NCI-H2227 (cell line): ENCODE results near the gene TRIO.

ENCODE experiments used
- DNase-seq: peaks from one replicate; lab custom pipeline; 2025; ENCODE audit not compliant: unreplicated experiment; lab: John Stamatoyannopoulos, UW

The TRIO gene

GRCh38 chr5:14471507-14471906 lies 328.4 kb downstream of the TRIO start:
- DNase-seq: no peak

- no peak for DNase-seq
Measured at GRCh38 chr5:14472986-14473567, 329.9 kb downstream of the TRIO start.

GRCh38 chr5:14475045-14475444 lies 331.9 kb downstream of the TRIO start:
- no peak for DNase-seq

GRCh38 chr5:14476786-14477435 lies 333.8 kb downstream of the TRIO start:
- no peak for DNase-seq

- no peak for DNase-seq
Measured at GRCh38 chr5:14479143-14479696, 336.1 kb downstream of the TRIO start.

- DNase-seq: no peak
Measured at GRCh38 chr5:14481349-14481748, 338.2 kb downstream of the TRIO start.

GRCh38 chr5:14482085-14482484 lies 338.9 kb downstream of the TRIO start:
- DNase-seq: no peak

- DNase-seq: no peak
Measured at GRCh38 chr5:14483504-14484157, 340.5 kb downstream of the TRIO start.

GRCh38 chr5:14486486-14486885 lies 343.3 kb downstream of the TRIO start:
- no peak for DNase-seq

- no peak for DNase-seq
Measured at GRCh38 chr5:14486996-14487896, 344.1 kb downstream of the TRIO start.

GRCh38 chr5:14487897-14488570 lies 344.9 kb downstream of the TRIO start:
- DNase-seq: no peak

GRCh38 chr5:14488709-14489108 lies 345.6 kb downstream of the TRIO start:
- DNase-seq: no peak

GRCh38 chr5:14489643-14490042 lies 346.5 kb downstream of the TRIO start:
- no peak for DNase-seq

- no peak for DNase-seq
Measured at GRCh38 chr5:14490309-14490711, 347.2 kb downstream of the TRIO start.

GRCh38 chr5:14491015-14491915 lies 348.1 kb downstream of the TRIO start:
- no peak for DNase-seq

GRCh38 chr5:14492331-14492964 lies 349.3 kb downstream of the TRIO start:
- DNase-seq: no peak

- no peak for DNase-seq
Measured at GRCh38 chr5:14495301-14495700, 352.2 kb downstream of the TRIO start.

GRCh38 chr5:14497311-14497710 lies 354.2 kb downstream of the TRIO start:
- no peak for DNase-seq
